ENCODE data around the gene WDR93.

Gene WDR93

GRCh38 chr15:89749951-89750559, 59.4 kb downstream of the WDR93 start:
- no peak for DNase-seq

- DNase-seq: peak; percentile 95
Measured at GRCh38 chr15:89750560-89751542, 60.2 kb downstream of the WDR93 start, which contains the start of gene MESP1. Gene MESP1, minus strand, starts transcription at chr15:89751249. Its CDS starts 18 bp downstream, at chr15:89751231.

- no peak for DNase-seq
Measured at GRCh38 chr15:89751748-89752147, 61.1 kb downstream of the WDR93 start.

DNA sequence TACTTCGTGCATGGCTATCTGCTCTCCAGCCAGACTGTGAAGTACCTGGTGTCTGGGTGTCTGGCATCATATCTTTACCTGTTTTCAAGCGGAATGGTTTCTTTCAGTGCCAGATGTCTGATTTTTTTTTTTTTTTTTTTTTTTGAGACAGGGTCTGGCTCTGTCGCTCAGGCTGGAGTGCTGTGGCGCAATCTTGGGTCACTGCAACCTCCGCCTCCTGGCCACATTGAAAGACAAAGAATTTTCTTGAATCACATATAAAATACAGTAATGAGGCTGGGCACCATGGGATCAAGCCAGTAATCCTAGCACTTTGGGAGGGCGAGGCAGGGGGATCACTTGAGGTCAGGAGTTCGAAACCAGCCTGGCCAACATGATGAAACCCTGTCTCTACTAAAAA, 63.2 kb downstream of the WDR93 start:
- DNase-seq: no peak

GRCh38 chr15:89754361-89755154, 63.9 kb downstream of the WDR93 start:
- DNase-seq: no peak

- DNase-seq: no peak
Measured at GRCh38 chr15:89755701-89756100, 65.1 kb downstream of the WDR93 start.

DNA sequence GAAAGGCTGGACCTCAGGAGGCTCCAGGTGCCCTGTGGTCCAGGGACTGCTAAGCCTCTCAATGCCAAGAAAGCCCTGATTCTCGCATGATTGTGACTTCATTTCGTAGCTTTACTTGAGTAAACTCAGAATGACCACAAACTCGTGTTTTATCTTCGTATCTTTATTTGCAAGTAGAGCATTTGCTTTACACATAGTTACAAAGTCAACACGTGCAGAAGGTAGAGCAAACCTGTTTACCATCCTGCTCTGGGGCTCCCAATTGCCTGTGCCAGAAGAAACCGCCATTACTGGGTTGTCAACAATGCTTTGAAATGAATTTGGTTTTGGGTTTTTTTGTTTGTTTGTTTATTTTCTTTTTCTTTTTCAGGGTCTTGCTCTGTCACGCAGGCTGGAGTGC, 66.3 kb downstream of the WDR93 start:
- no peak for DNase-seq

DNA sequence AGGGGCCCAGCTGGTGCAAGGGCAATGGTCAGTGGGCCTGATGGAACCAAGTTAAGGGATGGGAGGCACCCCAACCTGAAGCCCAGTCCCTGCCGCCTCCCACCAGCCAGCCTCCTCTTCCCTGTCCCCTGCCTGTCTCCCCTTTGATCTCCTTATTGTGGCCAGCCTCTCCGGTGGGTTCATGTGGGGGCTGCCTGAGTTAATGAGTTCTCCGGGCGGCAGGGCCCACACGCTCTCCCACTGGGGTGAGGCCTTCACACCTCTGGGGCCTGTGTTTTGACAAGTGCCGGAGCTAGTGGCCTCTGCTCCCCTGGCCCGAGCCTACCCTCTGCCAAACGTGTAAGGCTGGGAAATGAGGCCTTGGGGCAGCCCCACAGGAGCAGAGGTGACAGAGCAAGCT, 67.7 kb downstream of the WDR93 start:
- no peak for DNase-seq

DNA sequence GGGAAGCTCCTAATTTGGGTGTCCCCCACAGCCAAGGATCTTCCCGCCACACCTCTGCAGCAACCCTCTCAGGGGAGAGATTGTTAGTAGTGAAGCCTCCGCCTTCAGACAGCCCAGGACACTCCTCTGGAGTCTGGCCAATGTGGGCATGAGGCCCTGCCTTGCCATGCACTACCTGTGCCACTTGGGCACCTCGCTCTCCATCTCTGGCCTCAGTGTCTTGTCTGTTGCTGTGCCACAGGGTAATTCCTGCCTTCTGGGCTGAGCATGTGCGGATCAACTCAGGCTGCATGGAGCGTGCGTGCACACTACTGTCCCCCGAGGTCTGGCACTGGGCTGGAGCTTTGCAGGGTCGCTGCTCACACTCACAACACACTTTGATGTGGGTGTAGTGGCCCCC, 68.4 kb downstream of the WDR93 start:
- no peak for DNase-seq

DNA sequence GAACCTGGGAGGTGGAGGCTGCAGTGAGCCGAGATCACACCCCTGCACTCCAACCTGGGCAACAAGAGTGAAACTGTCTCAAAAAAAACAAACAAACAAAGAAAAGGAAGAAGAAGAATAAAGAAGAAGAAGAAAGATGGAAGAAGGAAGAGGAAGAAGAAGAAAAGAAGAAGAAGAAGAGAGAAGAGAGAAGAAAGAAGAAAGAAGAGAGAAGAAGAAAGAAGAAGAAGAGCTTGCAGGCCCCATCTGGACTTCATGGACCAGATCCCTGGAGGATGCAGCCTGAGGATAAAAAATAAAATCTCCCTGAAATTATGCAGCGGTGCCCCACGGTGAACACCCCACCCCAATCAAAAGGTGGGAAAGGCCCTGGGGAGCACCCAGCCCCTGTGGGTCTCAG, 69.2 kb downstream of the WDR93 start:
- no peak for DNase-seq

DNA sequence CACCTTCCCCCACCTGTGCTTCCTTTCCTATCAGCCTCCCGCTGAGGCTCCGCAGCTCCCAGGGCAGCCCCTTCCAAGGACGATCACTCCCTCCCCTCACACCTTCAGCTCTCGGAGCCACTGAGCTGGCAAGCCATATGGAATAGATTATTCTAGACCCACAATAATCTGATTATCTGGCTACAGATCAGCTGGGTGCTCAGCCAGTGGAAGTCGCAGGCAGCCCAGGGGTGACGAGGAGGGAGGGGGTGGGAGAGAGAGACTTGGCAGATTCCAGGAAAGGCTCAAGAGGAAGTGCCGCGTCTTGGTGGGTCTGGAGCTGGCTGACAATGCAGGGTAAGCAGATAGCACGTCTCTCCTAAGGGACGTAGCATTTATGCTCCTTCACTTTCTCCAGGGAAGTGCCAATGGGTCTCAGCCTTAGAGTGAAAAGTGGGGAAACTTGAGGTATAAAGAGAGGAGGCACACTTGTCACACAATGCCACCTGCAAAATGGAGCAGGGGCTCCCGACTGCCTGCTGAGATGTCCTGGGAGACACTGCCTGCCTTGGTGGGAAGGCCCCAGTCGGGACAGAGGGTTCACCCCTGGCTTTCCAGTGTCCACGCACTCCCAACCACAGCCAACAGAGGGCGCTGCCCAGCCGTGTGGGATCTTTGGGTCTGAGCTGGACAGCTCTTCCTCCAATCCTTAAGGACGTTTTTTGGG, 69.8 kb downstream of the WDR93 start:
- peak; percentile 89 for DNase-seq

GRCh38 chr15:89761009-89761831, 70.6 kb downstream of the WDR93 start:
- no peak for DNase-seq

GRCh38 chr15:89761929-89762328, 71.3 kb downstream of the WDR93 start:
- DNase-seq: no peak

GRCh38 chr15:89765694-89766093, 75.1 kb downstream of the WDR93 start:
- peak; percentile 42 for DNase-seq

GRCh38 chr15:89766357-89767311, 76.0 kb downstream of the WDR93 start:
- DNase-seq: no peak

DNA sequence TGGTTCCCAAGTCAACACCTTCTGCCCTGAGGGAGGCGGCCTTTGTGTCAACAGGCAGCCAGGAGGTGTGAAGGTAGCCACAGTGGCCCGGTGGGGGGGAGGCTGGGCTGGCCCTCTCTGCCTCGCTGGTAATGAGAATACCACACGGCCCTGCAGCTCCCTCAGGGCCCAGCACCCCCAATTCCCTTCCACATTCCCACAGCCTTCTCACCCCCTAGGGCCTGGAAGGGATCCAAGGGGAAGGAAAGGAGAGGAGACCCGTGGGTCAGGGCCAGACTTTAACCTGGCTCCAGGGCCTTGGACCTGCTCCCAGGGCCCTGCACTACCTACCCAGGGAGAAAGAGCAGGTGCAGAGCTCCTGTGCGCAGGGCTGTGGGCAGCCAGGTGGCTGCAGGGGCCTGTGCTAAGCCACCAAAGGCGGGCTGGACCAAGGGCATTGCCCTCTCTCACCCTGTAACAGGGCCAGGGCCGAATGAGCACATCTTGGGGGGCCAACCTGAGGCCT, 76.9 kb downstream of the WDR93 start:
- DNase-seq: peak; percentile 54

DNA sequence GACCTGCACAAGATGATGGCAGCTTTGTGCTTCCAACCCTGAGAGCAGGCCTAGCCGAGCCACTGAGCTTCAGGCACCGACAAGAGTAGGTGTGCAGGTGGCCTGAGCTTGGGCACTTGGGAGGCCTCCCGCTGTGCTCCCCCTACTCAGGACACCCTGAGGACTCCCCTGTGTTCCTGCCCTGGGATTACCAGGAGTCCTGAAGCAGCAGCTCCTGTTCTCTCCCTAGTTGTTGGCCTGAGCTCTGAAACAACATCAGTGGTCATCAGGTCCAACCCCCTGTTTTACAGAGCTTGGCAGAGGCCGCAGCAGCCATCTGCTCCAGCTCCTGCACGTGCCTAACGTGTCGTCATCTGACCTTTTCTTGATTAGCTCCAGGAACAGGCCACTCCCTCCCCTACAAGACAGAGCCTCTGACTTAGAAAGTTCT, 77.5 kb downstream of the WDR93 start:
- peak; percentile 51 for DNase-seq

- peak; percentile 5 for DNase-seq
Measured at GRCh38 chr15:89769366-89769765, 78.8 kb downstream of the WDR93 start.

DNA sequence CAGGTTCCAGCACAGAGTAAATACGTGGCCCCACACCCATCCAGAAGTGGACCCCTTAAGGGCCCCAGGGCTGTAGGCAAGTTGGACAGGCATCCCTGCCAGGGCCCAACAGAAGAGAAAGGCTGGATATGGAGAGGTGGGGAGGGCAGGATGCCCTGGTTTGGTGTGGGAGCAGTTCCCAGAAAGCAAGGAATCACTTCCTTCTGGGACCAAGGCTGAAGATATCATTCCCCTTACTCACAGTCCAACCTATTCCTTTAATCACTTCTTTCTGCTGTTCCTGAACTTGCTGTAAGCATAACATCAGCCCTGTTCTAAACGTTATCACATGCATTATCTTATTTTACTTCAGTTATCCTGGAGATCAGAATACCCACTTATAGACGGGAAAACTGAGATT, 79.4 kb downstream of the WDR93 start:
- peak; percentile 28 for DNase-seq

DNA sequence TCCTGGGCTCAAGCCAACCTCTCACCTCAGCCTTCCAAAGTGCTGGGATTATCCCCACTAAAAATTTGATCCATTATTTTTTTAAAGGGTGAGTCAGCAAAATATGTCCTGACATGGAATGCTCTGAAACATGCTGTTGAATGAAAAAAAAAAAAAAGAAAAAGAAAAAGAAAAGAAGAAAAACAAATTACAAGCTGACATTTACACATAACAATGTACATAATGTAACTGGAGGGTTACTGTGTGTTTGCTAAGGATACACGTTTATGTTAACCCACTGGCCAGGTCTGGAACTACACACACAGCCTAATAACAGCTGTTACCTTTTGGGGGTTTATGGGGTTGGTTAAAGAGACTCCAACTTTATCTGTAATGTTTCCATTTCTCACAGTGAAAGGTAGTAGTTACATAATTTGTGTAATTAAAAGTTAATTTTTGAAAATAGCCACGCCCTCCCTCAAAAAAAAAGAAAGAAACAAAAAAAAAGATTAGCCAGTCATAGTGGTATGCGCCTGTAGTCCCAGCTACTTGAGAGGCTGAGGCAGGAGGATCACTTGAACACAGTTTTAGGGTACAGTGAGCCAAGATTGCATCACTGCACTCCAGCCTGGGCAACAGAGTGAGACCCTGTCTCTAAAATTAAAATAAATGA, 82.4 kb downstream of the WDR93 start:
- DNase-seq: no peak

Measured in activated effector memory CD4-positive, alpha-beta T cell treated with anti-CD3 and anti-CD28 coated beads, Interleukin-2, amount 50 U/mL, for 16 hours (primary cell).